ENCODE results near the gene POLDIP2. TPM values are rescaled to one million over a fixed set of nuclear protein-coding genes. Genes with fewer than 3 reads are reported as not detected.
A peak's percentile ranks its signal among the peaks of the same experiment; 100 is the strongest.

The POLDIP2 gene
- total and polyA plus RNA-seq, 2 donors (not counting 3 experiments of a cell fraction or from before 2014, with no cell fraction given), result 82.6 to 85.2 TPM

GRCh38 chr17:28379814-28380801 is 22.8 kb upstream of the POLDIP2 start:
- Histone ChIP-seq H3K79me2 (ENCODE audit: control insufficient read depth, insufficient read depth, low read length) (no peaks in the 10 kb centered on the region), H3K4me1 (ENCODE audit: control insufficient read depth, extremely low read depth, insufficient read depth, low read length) (peaks cover 14% of the 10 kb centered on the region), H3K4me2 (ENCODE audit: insufficient read depth, low read length) (no peak overlapping the region), H3K27ac (ENCODE audit: insufficient read depth, low read depth, low read length) (no peak overlapping the region), H3K9me1 (replicated peaks; ENCODE audit: control insufficient read depth, extremely low read depth, insufficient read depth, low read length) (no peaks in the 10 kb centered on the region), H2AFZ (ENCODE audit: low read depth, low read length) (no peak overlapping the region), H3K9me3 (replicated peaks; ENCODE audit: control insufficient read depth, insufficient read depth, low read length) (no peaks in the 10 kb centered on the region), H3K4me3 (replicated peaks in 1 of 3; ENCODE audit: insufficient read depth in 1 of 3, low read depth in 1 of 3, low read length in 3 of 3) (no peak overlapping the region), H3K36me3 (ENCODE audit: control insufficient read depth in 2 of 2, extremely low read depth in 1 of 2, insufficient read depth in 2 of 2, low read length in 2 of 2) (no peaks in the 10 kb centered on the region), H3K27me3 (ENCODE audit: control insufficient read depth in 2 of 2, insufficient read depth in 2 of 2, low read length in 2 of 2) (peaks cover 15 to 17% of the 10 kb centered on the region in 2 experiments), H4K20me1 (replicated peaks; ENCODE audit: control insufficient read depth, extremely low read depth, insufficient read depth, low read length) (no peaks in the 10 kb centered on the region), H3K9ac (replicated peaks; ENCODE audit: extremely low read depth, insufficient read depth, low read length) (no peak overlapping the region)
- dilution Hi-C loops (cut with MboI; ENCODE audit: extremely low pct_ligation_motif_present, low sequenced_read_pairs), result no loop called here
- DNase-seq (ENCODE audit: low read depth, low spot score) (peak; percentile 75), FAIRE-seq (peak; percentile 64)
- POLR2A ChIA-PET, result interaction anchor here (0.6 to 0.9 kb wide), 3 partner anchors 8 to 58 kb away, joined by 3 to 7 read pairs (median 6); no protein-coding TSS in a partner anchor
- TF ChIP-seq POLR2AphosphoS5 (IDR thresholded peaks at IDR 0.05; ENCODE audit: insufficient read depth, low read depth, low read length) (no peak), JUN (IDR thresholded peaks at IDR 0.05; ENCODE audit: borderline replicate concordance, insufficient read depth, insufficient read length, low read depth) (peak; percentile 41), GATA2 (IDR thresholded peaks at IDR 0.05; ENCODE audit: insufficient read depth, insufficient read length, low read depth, low read length) (peak; percentile 36), MAX (IDR thresholded peaks at IDR 0.05; ENCODE audit: insufficient read depth, insufficient read length) (no peak)
- no TSS peak for BruUV-seq (replicated peaks)
- intact Hi-C loops (cut with micrococcal nuclease), result loop anchor here (2.0 kb wide), 1 partner anchor 37 kb away; no protein-coding TSS in a partner anchor
- CTCF ChIA-PET, result interaction anchor here (0.7 to 2.7 kb wide), 3 partner anchors 13 to 36 kb away, joined by 3 to 28 read pairs (median 5); no protein-coding TSS in a partner anchor

GRCh38 chr17:28372945-28373274 is 15.6 kb upstream of the POLDIP2 start:
- Histone ChIP-seq H3K27me3 (ENCODE audit: control insufficient read depth in 2 of 2, insufficient read depth in 2 of 2, low read length in 2 of 2) (no peaks in the 10 kb centered on the region), H3K27ac (ENCODE audit: insufficient read depth, low read depth, low read length) (no peak overlapping the region), H3K9me3 (replicated peaks; ENCODE audit: control insufficient read depth, insufficient read depth, low read length) (no peaks in the 10 kb centered on the region), H3K9ac (replicated peaks; ENCODE audit: extremely low read depth, insufficient read depth, low read length) (no peak overlapping the region), H3K4me2 (ENCODE audit: insufficient read depth, low read length) (no peak overlapping the region), H3K4me1 (ENCODE audit: control insufficient read depth, extremely low read depth, insufficient read depth, low read length) (peaks cover 13% of the 10 kb centered on the region), H3K79me2 (ENCODE audit: control insufficient read depth, insufficient read depth, low read length) (no peaks in the 10 kb centered on the region), H3K36me3 (ENCODE audit: control insufficient read depth in 2 of 2, extremely low read depth in 1 of 2, insufficient read depth in 2 of 2, low read length in 2 of 2) (no peaks in the 10 kb centered on the region), H4K20me1 (replicated peaks; ENCODE audit: control insufficient read depth, extremely low read depth, insufficient read depth, low read length) (no peaks in the 10 kb centered on the region), H2AFZ (ENCODE audit: low read depth, low read length) (no peak overlapping the region), H3K9me1 (replicated peaks; ENCODE audit: control insufficient read depth, extremely low read depth, insufficient read depth, low read length) (no peaks in the 10 kb centered on the region), H3K4me3 (replicated peaks in 1 of 3; ENCODE audit: insufficient read depth in 1 of 3, low read depth in 1 of 3, low read length in 3 of 3) (no peak overlapping the region)
- CTCF ChIA-PET, result interaction anchor here (6.7 kb wide), 1 partner anchor 43 kb away, joined by 36 read pairs; no protein-coding TSS in a partner anchor
- POLR2A ChIA-PET, result no interaction called here
- TF ChIP-seq EZH2 (IDR thresholded peaks at IDR 0.05; ENCODE audit: borderline replicate concordance, low read depth, low read length, severe bottlenecking), result no peak
- TF ChIP-seq POLR2AphosphoS5 (IDR thresholded peaks at IDR 0.05; ENCODE audit: insufficient read depth, low read depth, low read length), result no peak
- no peak for TF ChIP-seq FOS (IDR thresholded peaks at IDR 0.05; ENCODE audit: borderline replicate concordance, insufficient read depth, low read length)
- TF ChIP-seq JUN (IDR thresholded peaks at IDR 0.05; ENCODE audit: borderline replicate concordance, insufficient read depth, insufficient read length, low read depth), result no peak
- no peak for TF ChIP-seq MAX (IDR thresholded peaks at IDR 0.05; ENCODE audit: insufficient read depth, insufficient read length)
- TF ChIP-seq, protein P1, sequence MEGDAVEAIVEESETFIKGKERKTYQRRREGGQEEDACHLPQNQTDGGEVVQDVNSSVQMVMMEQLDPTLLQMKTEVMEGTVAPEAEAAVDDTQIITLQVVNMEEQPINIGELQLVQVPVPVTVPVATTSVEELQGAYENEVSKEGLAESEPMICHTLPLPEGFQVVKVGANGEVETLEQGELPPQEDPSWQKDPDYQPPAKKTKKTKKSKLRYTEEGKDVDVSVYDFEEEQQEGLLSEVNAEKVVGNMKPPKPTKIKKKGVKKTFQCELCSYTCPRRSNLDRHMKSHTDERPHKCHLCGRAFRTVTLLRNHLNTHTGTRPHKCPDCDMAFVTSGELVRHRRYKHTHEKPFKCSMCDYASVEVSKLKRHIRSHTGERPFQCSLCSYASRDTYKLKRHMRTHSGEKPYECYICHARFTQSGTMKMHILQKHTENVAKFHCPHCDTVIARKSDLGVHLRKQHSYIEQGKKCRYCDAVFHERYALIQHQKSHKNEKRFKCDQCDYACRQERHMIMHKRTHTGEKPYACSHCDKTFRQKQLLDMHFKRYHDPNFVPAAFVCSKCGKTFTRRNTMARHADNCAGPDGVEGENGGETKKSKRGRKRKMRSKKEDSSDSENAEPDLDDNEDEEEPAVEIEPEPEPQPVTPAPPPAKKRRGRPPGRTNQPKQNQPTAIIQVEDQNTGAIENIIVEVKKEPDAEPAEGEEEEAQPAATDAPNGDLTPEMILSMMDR (IDR thresholded peaks at IDR 0.05; ENCODE audit: extremely low read depth in 1 of 2, insufficient read depth in 1 of 2, low read depth in 1 of 2, low read length in 2 of 2), result no peak
- no peak for TF ChIP-seq GATA2 (IDR thresholded peaks at IDR 0.05; ENCODE audit: insufficient read depth, insufficient read length, low read depth, low read length)
- TF ChIP-seq POLR2A (IDR thresholded peaks at IDR 0.05; ENCODE audit: low read depth, low read length), result no peak
- TF ChIP-seq MYC (IDR thresholded peaks at IDR 0.05; ENCODE audit: low read depth, low read length), result no peak
- DNase-seq (ENCODE audit: low read depth, low spot score) (no peak), FAIRE-seq (no peak)
- dilution Hi-C loops (cut with MboI; ENCODE audit: extremely low pct_ligation_motif_present, low sequenced_read_pairs), result no loop called here
- TSS peak; percentile 16 for BruUV-seq (replicated peaks)
- intact Hi-C loops (cut with micrococcal nuclease), result no loop called here

Data from endothelial cell of umbilical vein (primary cell).